NB4 (cell line): ENCODE results near the gene WNT7A.

Experiments
- CTCF ChIP-seq: IDR thresholded peaks from one replicate; pipeline ENCODE4 v1.5.1; 2012; ENCODE audit warnings: low read depth, low read length
- MYC ChIP-seq: IDR thresholded peaks from 2 replicates; pipeline ENCODE4 v1.6.1; 2011; ENCODE audit warnings: low read depth, low read length
- POLR2A ChIP-seq: IDR thresholded peaks from 2 replicates; pipeline ENCODE4 v1.6.1; 2011; ENCODE audit warnings: mild to moderate bottlenecking; ENCODE audit not compliant: insufficient read length; ENCODE audit errors: extremely low read depth

- no peak for TF ChIP-seq CTCF
- no peak for TF ChIP-seq POLR2A
- TF ChIP-seq MYC: no peak
Observed at GRCh38 chr3:13894096-13894806, 14.4 kb upstream of the WNT7A start.
